ENCODE results near the gene PKD1L1. TPM values are rescaled to one million over a fixed set of nuclear protein-coding genes. Genes with fewer than 3 reads are reported as not detected.
A peak's percentile ranks its signal among the peaks of the same experiment; 100 is the strongest.

Gene PKD1L1
- total RNA-seq, 4 donors from 2014 or later, result 0.06 to 0.19 (median 0.13) TPM; not detected in 1

- intact Hi-C loops (cut with DNase I), result no loop called here
- H3K27ac ChIP-seq, result peak overlapping the region in 2 of 4 donors; percentile 35 to 58
These were observed 3.1 kb upstream of the PKD1L1 start for GRCh38 chr7:47951374-47951773.

GRCh38 chr7:47950714-47951113, 2.4 kb upstream of the PKD1L1 start:
- Histone ChIP-seq H3K9me3 (no peaks in the 10 kb centered on the region), H3K4me1 (peaks cover 0 to 26% (median 4%) of the 10 kb centered on the region in 3 donors), H3K27ac (peak overlapping the region in 2 of 4 donors; percentile 35 to 59), H3K36me3 (peaks cover 0 to 18% (median 6%) of the 10 kb centered on the region in 3 donors), H3K4me3 (no peak overlapping the region), H3K27me3 (no peaks in the 10 kb centered on the region)
- DNase-seq, result no peak
- WGBS, 2 donors, result 36 to 40% methylated on average over 11 of the region's 11 CpGs
- peak in 1 of 6 experiments; percentile 45 for TF ChIP-seq CTCF (IDR thresholded peaks at IDR 0.05)
- no peak for TF ChIP-seq POLR2A (IDR thresholded peaks at IDR 0.05)
- intact Hi-C loops (cut with DNase I), result no loop called here

More at GRCh38 chr7:47951374-47951773, 3.1 kb upstream of the PKD1L1 start:
- H3K9me3 ChIP-seq, result no peaks in the 10 kb centered on the region
- H3K4me1 ChIP-seq, result peaks cover 0 to 26% (median 4%) of the 10 kb centered on the region in 3 donors
- H3K27me3 ChIP-seq, result no peaks in the 10 kb centered on the region
- no peak for TF ChIP-seq POLR2A (IDR thresholded peaks at IDR 0.05)
- TF ChIP-seq CTCF (IDR thresholded peaks at IDR 0.05), result no peak
- DNase-seq, result no peak
- H3K36me3 ChIP-seq, result peaks cover 0 to 24% (median 6%) of the 10 kb centered on the region in 3 donors
- no peak overlapping the region for H3K4me3 ChIP-seq

GRCh38 chr7:47949703-47950102, 1.4 kb upstream of the PKD1L1 start:
- H3K36me3 ChIP-seq, result peaks cover 0 to 11% (median 6%) of the 10 kb centered on the region in 3 donors
- DNase-seq, result no peak
- no peak for TF ChIP-seq CTCF (IDR thresholded peaks at IDR 0.05)
- no peak for TF ChIP-seq POLR2A (IDR thresholded peaks at IDR 0.05)
- peaks cover 0 to 26% (median 4%) of the 10 kb centered on the region in 3 donors for H3K4me1 ChIP-seq
- peak overlapping the region in 2 of 4 donors; percentile 10 to 59 for H3K27ac ChIP-seq
- intact Hi-C loops (cut with DNase I), result loop anchor here (5.0 kb wide), 1 partner anchor 163 kb away; no protein-coding TSS in a partner anchor
- no peaks in the 10 kb centered on the region for H3K9me3 ChIP-seq
- no peak overlapping the region for H3K4me3 ChIP-seq
- WGBS, 2 donors, result 91 to 92% methylated on average over 3 to 4 of the region's 4 CpGs
- H3K27me3 ChIP-seq, result no peaks in the 10 kb centered on the region

- H3K27ac ChIP-seq, result peak overlapping the region in 3 of 4 donors; percentile 5 to 75 (median 36)
- no peaks in the 10 kb centered on the region for H3K9me3 ChIP-seq
- TF ChIP-seq POLR2A (IDR thresholded peaks at IDR 0.05), result no peak
- TF ChIP-seq CTCF (IDR thresholded peaks at IDR 0.05), result no peak
- H3K4me1 ChIP-seq, result peaks cover 0 to 26% (median 4%) of the 10 kb centered on the region in 3 donors
- no peaks in the 10 kb centered on the region for H3K36me3 ChIP-seq
- no peaks in the 10 kb centered on the region for H3K27me3 ChIP-seq
- intact Hi-C loops (cut with DNase I), result loop anchor here (5.0 kb wide), 1 partner anchor 165 kb away; no protein-coding TSS in a partner anchor
- DNase-seq, result no peak
- WGBS, 2 donors, result 90 to 94% methylated on average over 5 to 6 of the region's 7 CpGs
- no peak overlapping the region for H3K4me3 ChIP-seq
These were observed 914 bp downstream of the PKD1L1 start for GRCh38 chr7:47947355-47947749.

- TF ChIP-seq CTCF (IDR thresholded peaks at IDR 0.05) (no peak), POLR2A (IDR thresholded peaks at IDR 0.05) (no peak)
- intact Hi-C loops (cut with DNase I), result loop anchor here (5.0 kb wide), 1 partner anchor 166 kb away; no protein-coding TSS in a partner anchor
These were observed 1.5 kb downstream of the PKD1L1 start for GRCh38 chr7:47946581-47947354.

More at GRCh38 chr7:47946581-47947354, 1.5 kb downstream of the PKD1L1 start:
- H3K4me1 ChIP-seq, result peaks cover 0 to 29% (median 7%) of the 10 kb centered on the region in 3 donors
- no peak overlapping the region for H3K4me3 ChIP-seq
- WGBS, 2 donors, result 53 to 75% methylated on average over 7 of the region's 7 CpGs
- no peaks in the 10 kb centered on the region for H3K9me3 ChIP-seq
- DNase-seq, result no peak
- no peaks in the 10 kb centered on the region for H3K36me3 ChIP-seq
- peak overlapping the region in 3 of 4 donors; percentile 5 to 75 (median 40) for H3K27ac ChIP-seq
- no peaks in the 10 kb centered on the region for H3K27me3 ChIP-seq
